H9 (cell line): ENCODE results near the gene AKAP11. TPM values are rescaled to one million over a fixed set of nuclear protein-coding genes. Genes with fewer than 3 reads are reported as not detected.

Source experiments
- DNase-seq: peaks from one replicate; pipeline ENCODE4 v3.0.0-alpha.2; 2017
- H2AFZ ChIP-seq: one replicate; pipeline ENCODE4 v1.6.1; 2013; ENCODE audit warnings: mild to moderate bottlenecking, low read length, control low read depth, moderate library complexity
- H2AK5ac ChIP-seq: 2 replicates; pipeline ENCODE4 v1.6.1; 2013; ENCODE audit warnings: low read length, control low read depth, mixed read lengths; ENCODE audit not compliant: insufficient read length
- H2BK120ac ChIP-seq: one replicate; pipeline ENCODE4 v1.6.1; 2013; ENCODE audit warnings: low read depth, mild to moderate bottlenecking, low read length, control low read depth, inconsistent platforms; ENCODE audit not compliant: poor library complexity, severe bottlenecking
- H2BK12ac ChIP-seq: 2 replicates; pipeline ENCODE4 v1.6.1; 2013; ENCODE audit warnings: low read length, control low read depth, mixed read lengths, low read depth; ENCODE audit not compliant: insufficient read length
- H2BK15ac ChIP-seq: 2 replicates; pipeline ENCODE4 v1.6.1; 2013; ENCODE audit warnings: low read depth, low read length, control low read depth
- H2BK20ac ChIP-seq: one replicate; pipeline ENCODE4 v1.6.1; 2013; ENCODE audit warnings: low read depth, mild to moderate bottlenecking, low read length, control low read depth, inconsistent platforms; ENCODE audit not compliant: poor library complexity, severe bottlenecking
- H2BK5ac ChIP-seq: 2 replicates; pipeline ENCODE4 v1.6.1; 2013; ENCODE audit warnings: low read length, control low read depth, mixed read lengths; ENCODE audit not compliant: insufficient read length
- H3K14ac ChIP-seq: 2 replicates; pipeline ENCODE4 v1.6.1; 2013; ENCODE audit warnings: low read length, control low read depth; ENCODE audit not compliant: insufficient read depth
- H3K18ac ChIP-seq: 2 replicates; pipeline ENCODE4 v1.6.1; 2013; ENCODE audit warnings: low read depth, mild to moderate bottlenecking, mixed read lengths, low read length, control low read depth; ENCODE audit not compliant: insufficient read length
- H3K23ac ChIP-seq: 2 replicates; pipeline ENCODE4 v1.6.1; 2013; ENCODE audit warnings: low read length, control low read depth, mixed read lengths, low read depth; ENCODE audit not compliant: insufficient read length
- H3K23me2 ChIP-seq: 2 replicates; pipeline ENCODE4 v1.6.1; 2013; ENCODE audit warnings: low read depth, mild to moderate bottlenecking, mixed read lengths, low read length, control low read depth; ENCODE audit not compliant: insufficient read length, poor library complexity, severe bottlenecking
- H3K27ac ChIP-seq: 2 replicates; pipeline ENCODE4 v1.5.1; 2013; ENCODE audit warnings: low read length, control low read depth, mixed read lengths, low read depth; ENCODE audit not compliant: insufficient read length
- H3K27me3 ChIP-seq: 2 replicates; pipeline ENCODE4 v1.6.1; 2013; ENCODE audit warnings: low read length, control low read depth, inconsistent platforms; ENCODE audit not compliant: insufficient read depth
- H3K4ac ChIP-seq: 2 replicates; pipeline ENCODE4 v1.6.1; 2013; ENCODE audit warnings: low read depth, mild to moderate bottlenecking, control low read depth, inconsistent platforms, low read length, moderate library complexity
- H3K4me1 ChIP-seq: 2 replicates; pipeline ENCODE4 v1.6.1; 2013; ENCODE audit warnings: low read length, control low read depth, inconsistent platforms; ENCODE audit not compliant: insufficient read depth
- H3K4me2 ChIP-seq: 2 replicates; pipeline ENCODE4 v1.6.1; 2013; ENCODE audit warnings: low read length, control low read depth, mixed read lengths; ENCODE audit not compliant: insufficient read length, insufficient read depth
- H3K56ac ChIP-seq: 2 replicates; pipeline ENCODE4 v1.6.1; 2013; ENCODE audit warnings: low read depth, mild to moderate bottlenecking, mixed read lengths, low read length, control low read depth; ENCODE audit not compliant: insufficient read length
- H3K79me1 ChIP-seq: 2 replicates; pipeline ENCODE4 v1.6.1; 2013; ENCODE audit warnings: low read depth, mild to moderate bottlenecking, moderate library complexity, low read length, control low read depth, inconsistent platforms; ENCODE audit not compliant: insufficient read depth, poor library complexity, severe bottlenecking
- H3K79me2 ChIP-seq: 2 replicates; pipeline ENCODE4 v1.6.1; 2013; ENCODE audit warnings: low read length, control low read depth, inconsistent platforms; ENCODE audit not compliant: insufficient read depth
- H3K9ac ChIP-seq: 2 replicates; pipeline ENCODE4 v1.6.1; 2013; ENCODE audit warnings: low read length, control low read depth, mixed read lengths; ENCODE audit not compliant: insufficient read length; ENCODE audit errors: extremely low read depth
- H3K9me3 ChIP-seq: one replicate; pipeline ENCODE4 v1.6.1; 2013; ENCODE audit warnings: low read depth, low read length, inconsistent platforms; ENCODE audit not compliant: control insufficient read depth
- H3T11ph ChIP-seq: one replicate; pipeline ENCODE4 v1.6.1; 2013; ENCODE audit warnings: mild to moderate bottlenecking, low read length, control low read depth, inconsistent platforms
- H4K20me1 ChIP-seq: one replicate; pipeline ENCODE4 v1.6.1; 2013; ENCODE audit not compliant: control insufficient read depth, insufficient read length, insufficient read depth
- H4K5ac ChIP-seq: 2 replicates; pipeline ENCODE4 v1.6.1; 2013; ENCODE audit warnings: low read depth, mild to moderate bottlenecking, mixed read lengths, low read length, control low read depth; ENCODE audit not compliant: insufficient read length
- H4K8ac ChIP-seq: replicated peaks from 2 replicates; pipeline ENCODE4 v1.6.1; 2013; ENCODE audit warnings: low read length, control low read depth, mixed read lengths, low read depth; ENCODE audit not compliant: insufficient read length
- H4K91ac ChIP-seq: 2 replicates; pipeline ENCODE4 v1.6.1; 2013; ENCODE audit warnings: low read depth, mild to moderate bottlenecking, moderate library complexity, mixed read lengths, low read length, control low read depth; ENCODE audit not compliant: insufficient read length
- H3K27ac Mint-ChIP-seq, 3 experiments: 2 replicates in 2 of 3; 3 replicates in 1 of 3; pipeline ENCODE4 v1.8.0; 2020 to 2021; ENCODE audit warnings: mixed read lengths in 3 of 3, mild to moderate bottlenecking in 1 of 3, moderate library complexity in 1 of 3
- H3K27me3 Mint-ChIP-seq: 2 replicates; pipeline ENCODE4 v1.8.0; 2021; ENCODE audit warnings: low read depth, mild to moderate bottlenecking, moderate library complexity, mixed read lengths
- H3K36me3 Mint-ChIP-seq, 3 experiments: 2 replicates in 2 of 3; 3 replicates in 1 of 3; pipeline ENCODE4 v1.8.0; 2020 to 2021; ENCODE audit warnings: low read depth in 3 of 3, mixed read lengths in 3 of 3; ENCODE audit not compliant: insufficient read depth in 1 of 3
- H3K4me1 Mint-ChIP-seq, 2 experiments: 2 replicates each; pipeline ENCODE4 v1.8.0; 2020; ENCODE audit warnings: mixed read lengths in 2 of 2
- H3K4me3 Mint-ChIP-seq, 2 experiments: 2 replicates in 1 of 2; 3 replicates in 1 of 2; pipeline ENCODE4 v1.8.0; 2020 to 2021; ENCODE audit warnings: mild to moderate bottlenecking in 2 of 2, mixed read lengths in 2 of 2, moderate library complexity in 1 of 2
- H3K9me3 Mint-ChIP-seq, 2 experiments: 2 replicates in 1 of 2; 3 replicates in 1 of 2; pipeline ENCODE4 v1.8.0; 2020; ENCODE audit warnings: mild to moderate bottlenecking in 2 of 2, mixed read lengths in 2 of 2, moderate library complexity in 1 of 2
- CTCF ChIP-seq: fragments of 200-600 bp; sonication (generic); conservative IDR thresholded peaks from 3 replicates; pipeline ENCODE4 v1.8.0; 2021; ENCODE audit warnings: antibody characterized with exemption, mild to moderate bottlenecking
- WGBS: extraction: QIAGEN DNeasy Blood & Tissue Kit; methylation state at CpG from one replicate; pipeline ENCODE4 v1.1.7; 2013; ENCODE audit warnings: missing lambda C conversion rate, low lambda C conversion rate, mixed read lengths; ENCODE audit not compliant: insufficient read length; ENCODE audit errors: extremely low coverage; 5-methylcytosine and 5-hydroxymethylcytosine counted together
- total RNA-seq: library from RNA; stranded (reverse); gene quantifications from 2 replicates; pipeline ENCODE4 v1.2.1, GENCODE V29; 2021

AKAP11 gene
- total RNA-seq, 1 experiment from 2014 or later = 20.5 TPM

- H2AK5ac ChIP-seq = no peak overlapping the region
- no peak overlapping the region for H3T11ph ChIP-seq
- TF ChIP-seq CTCF = no peak
- WGBS = no CpG with 5 or more reads among the region's 2 CpGs
- no peak overlapping the region for H3K14ac ChIP-seq
- H3K27me3 ChIP-seq = no peaks in the 10 kb centered on the region
- H4K5ac ChIP-seq = no peak overlapping the region
- peaks cover 13 to 14% of the 10 kb centered on the region in 2 experiments; a peak in 3 of 4 replicates for H3K4me1 Mint-ChIP-seq
- DNase-seq = no peak
- H3K36me3 Mint-ChIP-seq = no peaks in the 10 kb centered on the region; a peak in 1 of 7 replicates
- no peak overlapping the region for H3K4me3 Mint-ChIP-seq
- no peaks in the 10 kb centered on the region; the same call in 1 of the 2 replicates for H3K27me3 Mint-ChIP-seq
- H3K4me1 ChIP-seq = peaks cover 3% of the 10 kb centered on the region; the same call in 1 of the 2 replicates
- no peak overlapping the region for H3K9ac ChIP-seq
- H4K20me1 ChIP-seq = no peaks in the 10 kb centered on the region
- no peak overlapping the region for H3K4ac ChIP-seq
- no peak overlapping the region for H2BK15ac ChIP-seq
- H3K23ac ChIP-seq = no peak overlapping the region
- peak overlapping the region in 1 of 3 experiments; percentile 40; a peak in 1 of 7 replicates for H3K27ac Mint-ChIP-seq
- no peaks in the 10 kb centered on the region for H3K23me2 ChIP-seq
- no peak overlapping the region for H3K18ac ChIP-seq
- no peaks in the 10 kb centered on the region for H3K9me3 Mint-ChIP-seq
- no peak overlapping the region for H3K27ac ChIP-seq
- H4K91ac ChIP-seq = no peak overlapping the region
- H4K8ac ChIP-seq = no peak overlapping the region
- H3K9me3 ChIP-seq = no peaks in the 10 kb centered on the region
- 0 out of 2 replicates have a peak, but pooled peaks cover 2% of the 10 kb centered on the region for H3K79me2 ChIP-seq
- H3K56ac ChIP-seq = no peak overlapping the region
- no peak overlapping the region for H2BK120ac ChIP-seq
- H2AFZ ChIP-seq = no peak overlapping the region
- H2BK5ac ChIP-seq = no peak overlapping the region
- H3K4me2 ChIP-seq = no peak overlapping the region
- H2BK12ac ChIP-seq = no peak overlapping the region
- H3K79me1 ChIP-seq = no peaks in the 10 kb centered on the region
- H2BK20ac ChIP-seq = no peak overlapping the region
Observed at GRCh38 chr13:42364613-42365000, 92.7 kb downstream of the AKAP11 start.
